GM23338 (cell line): Measurements from ENCODE around the gene ZNF689. TPM values are rescaled to one million over a fixed set of nuclear protein-coding genes. Genes with fewer than 3 reads are reported as not detected.

Experiments used
- ATAC-seq: fragments of 200-7000 bp; cut with Tn5 transposase; 3 replicates; pipeline ENCODE4 v1.9.1; 2020
- DNase-seq: peaks from one replicate; pipeline ENCODE4 v3.0.0-alpha.2; 2015; ENCODE audit warnings: low spot score
- H2AFZ ChIP-seq: fragments of 200-600 bp; sonication (generic); 2 replicates; pipeline ENCODE4 v1.8.0; 2016; ENCODE audit warnings: antibody characterized with exemption, mild to moderate bottlenecking, moderate library complexity
- H3F3A ChIP-seq: fragments of 200-600 bp; sonication (generic); replicated peaks from 2 replicates; pipeline ENCODE4 v1.8.0; 2017; ENCODE audit warnings: antibody characterized with exemption, mixed run types, low read depth
- H3K27ac ChIP-seq: fragments of 200-600 bp; sonication (generic); 2 replicates; pipeline ENCODE4 v1.6.1; 2016; ENCODE audit warnings: low read depth
- H3K27me3 ChIP-seq: fragments of 200-600 bp; sonication (generic); 2 replicates; pipeline ENCODE4 v1.8.0; 2016; ENCODE audit warnings: mild to moderate bottlenecking, mixed run types, moderate library complexity; ENCODE audit not compliant: insufficient read depth
- H3K36me3 ChIP-seq: fragments of 200-600 bp; sonication (generic); 2 replicates; pipeline ENCODE4 v1.8.0; 2016; ENCODE audit warnings: mild to moderate bottlenecking; ENCODE audit not compliant: insufficient read depth
- H3K4me1 ChIP-seq: fragments of 200-600 bp; sonication (generic); 2 replicates; pipeline ENCODE4 v1.8.0; 2016; ENCODE audit warnings: mild to moderate bottlenecking, moderate library complexity; ENCODE audit not compliant: insufficient read depth
- H3K4me2 ChIP-seq: fragments of 200-600 bp; sonication (generic); 2 replicates; pipeline ENCODE4 v1.7.1; 2017; ENCODE audit warnings: mixed run types
- H3K4me3 ChIP-seq: fragments of 200-600 bp; sonication (generic); 2 replicates; pipeline ENCODE4 v1.6.1; 2016; ENCODE audit warnings: mixed run types
- H3K79me2 ChIP-seq: fragments of 200-600 bp; sonication (generic); replicated peaks from 2 replicates; pipeline ENCODE4 v1.8.0; 2017; ENCODE audit warnings: mild to moderate bottlenecking; ENCODE audit not compliant: insufficient read depth
- H3K9me2 ChIP-seq: fragments of 200-600 bp; sonication (generic); 2 replicates; pipeline ENCODE4 v1.8.0; 2017; ENCODE audit not compliant: insufficient read depth
- H4K20me1 ChIP-seq: fragments of 200-600 bp; sonication (generic); replicated peaks from 2 replicates; pipeline ENCODE4 v1.8.0; 2017; ENCODE audit warnings: mild to moderate bottlenecking; ENCODE audit not compliant: insufficient read depth
- H3K27ac Mint-ChIP-seq: 2 replicates; pipeline ENCODE4 v1.8.0; 2020; ENCODE audit warnings: inconsistent platforms, mild to moderate bottlenecking, moderate library complexity, mixed read lengths
- H3K27me3 Mint-ChIP-seq: 3 replicates; pipeline ENCODE4 v1.8.0; 2022; ENCODE audit warnings: low read depth, mild to moderate bottlenecking, moderate library complexity, mixed read lengths, inconsistent platforms; ENCODE audit not compliant: insufficient read depth, poor library complexity
- H3K36me3 Mint-ChIP-seq: 3 replicates; pipeline ENCODE4 v1.8.0; 2021; ENCODE audit warnings: low read depth, mild to moderate bottlenecking, inconsistent platforms, moderate library complexity, mixed read lengths
- H3K4me1 Mint-ChIP-seq: 3 replicates; pipeline ENCODE4 v1.8.0; 2020; ENCODE audit warnings: mild to moderate bottlenecking, inconsistent platforms, mixed read lengths
- H3K4me3 Mint-ChIP-seq: 3 replicates; pipeline ENCODE4 v1.8.0; 2021; ENCODE audit warnings: moderate library complexity, mild to moderate bottlenecking, inconsistent platforms, mixed read lengths
- H3K9me3 Mint-ChIP-seq: 3 replicates; pipeline ENCODE4 v1.8.0; 2020; ENCODE audit warnings: moderate library complexity, mild to moderate bottlenecking, inconsistent platforms, mixed read lengths
- CREB1 ChIP-seq: fragments of 250-450 bp; sonication (Bioruptor Pico); IDR thresholded peaks from 2 replicates; pipeline ENCODE4 v1.5.0; 2020; ENCODE audit warnings: low read depth, mild to moderate bottlenecking, moderate library complexity
- CTCF ChIP-seq, 2 experiments: fragments of 200-600 bp in 1 of 2; sonication (generic) in 1 of 2; conservative IDR thresholded peaks; 2 replicates each; pipeline versions ENCODE4 v1.5.1 to v1.6.1; 2016 to 2017; ENCODE audit warnings: antibody characterized with exemption in 2 of 2, low read depth in 2 of 2, mild to moderate bottlenecking in 2 of 2, moderate library complexity in 1 of 2
- EZH2 ChIP-seq: fragments of 200-600 bp; sonication (generic); IDR thresholded peaks from one replicate; pipeline ENCODE4 v1.8.0; 2017; ENCODE audit warnings: antibody characterized with exemption, mild to moderate bottlenecking, low read depth; ENCODE audit not compliant: unreplicated experiment
- EZH2phosphoT487 ChIP-seq: fragments of 200-600 bp; sonication (generic); IDR thresholded peaks from one replicate; pipeline ENCODE4 v1.8.1; 2018; ENCODE audit warnings: antibody characterized with exemption; ENCODE audit not compliant: unreplicated experiment
- JUNB ChIP-seq: IDR thresholded peaks from one replicate; pipeline ENCODE4 v1.6.1; 2016; ENCODE audit warnings: antibody characterized with exemption; ENCODE audit not compliant: unreplicated experiment
- NANOG ChIP-seq: IDR thresholded peaks from 2 replicates; pipeline ENCODE4 v1.6.1; 2016; ENCODE audit warnings: antibody characterized with exemption, borderline replicate concordance
- POLR2AphosphoS5 ChIP-seq: IDR thresholded peaks from 2 replicates; pipeline ENCODE4 v1.6.1; 2016; ENCODE audit warnings: antibody characterized with exemption, low read depth
- STAT1 ChIP-seq: IDR thresholded peaks from one replicate; pipeline ENCODE4 v1.6.1; 2016; ENCODE audit warnings: antibody characterized with exemption; ENCODE audit not compliant: unreplicated experiment
- ZNF114 ChIP-seq: fragments of 250-450 bp; sonication (Bioruptor Pico); IDR thresholded peaks from 2 replicates; pipeline ENCODE4 v1.5.0; 2020; ENCODE audit warnings: mild to moderate bottlenecking, moderate library complexity
- ZNF331 ChIP-seq: fragments of 250-450 bp; sonication (Bioruptor Pico); IDR thresholded peaks from 2 replicates; pipeline ENCODE4 v1.5.0; 2020; ENCODE audit warnings: low read depth, mild to moderate bottlenecking, moderate library complexity
- ZNF462 ChIP-seq: fragments of 250-450 bp; sonication (Bioruptor Pico); IDR thresholded peaks from 2 replicates; pipeline ENCODE4 v1.5.0; 2020; ENCODE audit warnings: mild to moderate bottlenecking, moderate library complexity
- polyA plus RNA-seq: library from polyadenylated mRNA; unstranded; fragments of >200 nt; fragmentation: Nextera tagmentation; extraction: Ambion mirVana; gene quantifications from 2 replicates; pipeline ENCODE4 v1.2.1, GENCODE V29; 2016
- total RNA-seq: library from RNA; depleted of rRNA; stranded (reverse); fragments of >200 nt; shearing (Covaris generic); gene quantifications from 2 replicates; pipeline ENCODE4 v1.2.3, GENCODE V29; 2014
- TF ChIP-seq, protein P1 (sequence below): IDR thresholded peaks from 2 replicates; pipeline ENCODE4 v1.6.1; 2016; ENCODE audit warnings: antibody characterized with exemption
- TF ChIP-seq, protein P2 (sequence below): IDR thresholded peaks from one replicate; pipeline ENCODE4 v1.6.1; 2018; ENCODE audit warnings: antibody characterized with exemption; ENCODE audit not compliant: unreplicated experiment

The ZNF689 gene
- total and polyA plus RNA-seq, 2 experiments from 2014 or later, result 5.3 to 16.7 TPM

DNA sequence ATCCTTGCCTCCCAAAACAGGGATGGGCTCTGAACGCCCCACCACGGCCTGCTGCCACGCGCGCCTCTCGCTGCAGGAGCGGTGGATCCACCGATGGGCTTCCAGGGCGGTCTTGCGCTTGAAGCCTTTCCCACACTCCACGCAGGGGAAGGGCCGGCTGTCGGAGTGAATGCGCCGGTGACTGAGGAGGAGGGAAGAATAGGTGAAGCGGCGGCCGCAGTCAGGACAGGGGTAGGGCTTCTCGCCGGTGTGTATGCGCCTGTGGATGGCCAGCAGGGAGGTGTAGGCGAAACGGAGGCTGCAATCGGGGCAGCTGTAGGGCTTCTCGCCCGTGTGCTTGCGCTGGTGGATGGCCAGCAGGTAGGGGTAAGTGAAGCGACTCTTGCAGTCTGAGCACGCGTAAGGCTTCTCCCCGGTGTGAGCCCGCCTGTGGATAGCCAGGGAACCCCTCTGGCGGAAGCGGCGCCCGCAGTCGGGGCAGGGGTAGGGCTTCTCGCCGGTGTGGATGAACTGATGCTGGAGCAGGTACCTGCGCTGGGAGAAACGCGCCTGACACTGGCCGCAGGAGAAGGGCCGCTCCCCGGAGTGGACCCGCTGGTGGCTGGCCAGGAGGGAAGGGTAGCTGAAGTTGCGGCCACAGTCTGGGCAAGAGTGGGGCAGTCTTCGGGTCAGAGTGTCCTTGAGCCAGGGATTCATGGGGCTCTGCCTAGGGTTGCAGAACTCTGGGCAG, 27.4 kb downstream of the ZNF689 start:
- H3K36me3 ChIP-seq, result no peaks in the 10 kb centered on the region; the same call in 1 of the 2 replicates
- DNase-seq, result no peak

More for the DNA sequence above, 27.4 kb downstream of the ZNF689 start:
- Histone ChIP-seq H3K79me2 (peaks cover 33% of the 10 kb centered on the region), H3F3A (0 out of 2 replicates have a peak, but pooled peaks cover 4% of the 10 kb centered on the region), H3K4me2 (no peak overlapping the region), H3K9me2 (no peaks in the 10 kb centered on the region), H3K27me3 (no peaks in the 10 kb centered on the region), H2AFZ (no peak overlapping the region), H3K4me3 (no peak overlapping the region), H3K27ac (no peak overlapping the region), H3K4me1 (peaks cover 3% of the 10 kb centered on the region; the same call in 1 of the 2 replicates), H4K20me1 (peaks cover 7% of the 10 kb centered on the region; the same call in 1 of the 2 replicates)
- Mint-ChIP-seq H3K27me3 (peaks cover 7% of the 10 kb centered on the region), H3K9me3 (peaks cover 2% of the 10 kb centered on the region; the same call in 1 of the 3 replicates), H3K4me1 (no peaks in the 10 kb centered on the region; the same call in 2 of the 3 replicates), H3K4me3 (no peak overlapping the region), H3K27ac (no peak overlapping the region), H3K36me3 (peaks cover 68% of the 10 kb centered on the region)
- ATAC-seq, result no peak
- TF ChIP-seq JUNB (no peak), CREB1 (CRISPR knock-in tag) (no peak), ZNF331 (CRISPR knock-in tag) (no peak), CTCF (conservative IDR thresholded peaks at IDR 0.05; ENCODE audit: low read depth in 2 of 2) (no peak), POLR2AphosphoS5 (no peak), EZH2 (no peak), STAT1 (no peak), ZNF114 (CRISPR knock-in tag) (no peak), ZNF462 (CRISPR knock-in tag) (no peak), EZH2phosphoT487 (no peak), NANOG (no peak)
- TF ChIP-seq, protein P1, sequence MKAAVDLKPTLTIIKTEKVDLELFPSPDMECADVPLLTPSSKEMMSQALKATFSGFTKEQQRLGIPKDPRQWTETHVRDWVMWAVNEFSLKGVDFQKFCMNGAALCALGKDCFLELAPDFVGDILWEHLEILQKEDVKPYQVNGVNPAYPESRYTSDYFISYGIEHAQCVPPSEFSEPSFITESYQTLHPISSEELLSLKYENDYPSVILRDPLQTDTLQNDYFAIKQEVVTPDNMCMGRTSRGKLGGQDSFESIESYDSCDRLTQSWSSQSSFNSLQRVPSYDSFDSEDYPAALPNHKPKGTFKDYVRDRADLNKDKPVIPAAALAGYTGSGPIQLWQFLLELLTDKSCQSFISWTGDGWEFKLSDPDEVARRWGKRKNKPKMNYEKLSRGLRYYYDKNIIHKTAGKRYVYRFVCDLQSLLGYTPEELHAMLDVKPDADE, result no peak
- TF ChIP-seq, protein P2, sequence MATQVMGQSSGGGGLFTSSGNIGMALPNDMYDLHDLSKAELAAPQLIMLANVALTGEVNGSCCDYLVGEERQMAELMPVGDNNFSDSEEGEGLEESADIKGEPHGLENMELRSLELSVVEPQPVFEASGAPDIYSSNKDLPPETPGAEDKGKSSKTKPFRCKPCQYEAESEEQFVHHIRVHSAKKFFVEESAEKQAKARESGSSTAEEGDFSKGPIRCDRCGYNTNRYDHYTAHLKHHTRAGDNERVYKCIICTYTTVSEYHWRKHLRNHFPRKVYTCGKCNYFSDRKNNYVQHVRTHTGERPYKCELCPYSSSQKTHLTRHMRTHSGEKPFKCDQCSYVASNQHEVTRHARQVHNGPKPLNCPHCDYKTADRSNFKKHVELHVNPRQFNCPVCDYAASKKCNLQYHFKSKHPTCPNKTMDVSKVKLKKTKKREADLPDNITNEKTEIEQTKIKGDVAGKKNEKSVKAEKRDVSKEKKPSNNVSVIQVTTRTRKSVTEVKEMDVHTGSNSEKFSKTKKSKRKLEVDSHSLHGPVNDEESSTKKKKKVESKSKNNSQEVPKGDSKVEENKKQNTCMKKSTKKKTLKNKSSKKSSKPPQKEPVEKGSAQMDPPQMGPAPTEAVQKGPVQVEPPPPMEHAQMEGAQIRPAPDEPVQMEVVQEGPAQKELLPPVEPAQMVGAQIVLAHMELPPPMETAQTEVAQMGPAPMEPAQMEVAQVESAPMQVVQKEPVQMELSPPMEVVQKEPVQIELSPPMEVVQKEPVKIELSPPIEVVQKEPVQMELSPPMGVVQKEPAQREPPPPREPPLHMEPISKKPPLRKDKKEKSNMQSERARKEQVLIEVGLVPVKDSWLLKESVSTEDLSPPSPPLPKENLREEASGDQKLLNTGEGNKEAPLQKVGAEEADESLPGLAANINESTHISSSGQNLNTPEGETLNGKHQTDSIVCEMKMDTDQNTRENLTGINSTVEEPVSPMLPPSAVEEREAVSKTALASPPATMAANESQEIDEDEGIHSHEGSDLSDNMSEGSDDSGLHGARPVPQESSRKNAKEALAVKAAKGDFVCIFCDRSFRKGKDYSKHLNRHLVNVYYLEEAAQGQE, result no peak
